A549 (cell line): Measurements from ENCODE around the gene TRMU. TPM values are rescaled to one million over a fixed set of nuclear protein-coding genes. Genes with fewer than 3 reads are reported as not detected.

Experiments
- ATAC-seq, 2 experiments: fragments of 200-7000 bp in 1 of 2; fragments of >200 bp in 1 of 2; cut with Nextera tagmentation in 1 of 2; cut with Tn5 transposase in 1 of 2; 3 replicates each; pipeline versions ENCODE4 v1.8.0 to v1.9.1; 2018 to 2020; ENCODE audit warnings: mild to moderate bottlenecking in 1 of 2, moderate library complexity in 1 of 2
- CTCF ChIA-PET: fragments of 300-600 bp; sonication (Branson Sonifier 250); formaldehyde crosslinking; extraction: SDS; loops from one replicate; lab custom pipeline; 2021; ENCODE audit warnings: antibody characterized with exemption, inconsistent platforms; lab: Yijun Ruan, JAX
- POLR2A ChIA-PET: fragments of 350-600 bp; formaldehyde crosslinking; extraction: SDS; loops from one replicate; lab custom pipeline; 2021; ENCODE audit warnings: antibody characterized with exemption, inconsistent platforms; lab: Yijun Ruan, JAX
- DNase-seq, 2 experiments: peaks; one replicate each; pipeline versions ENCODE4 v3.0.0 to v3.0.0-alpha.2; 2011 to 2016; ENCODE audit warnings: low read depth in 1 of 2, low spot score in 1 of 2
- FAIRE-seq: peaks from 2 replicates; lab custom pipeline; 2011; peaks lifted over from hg19 to GRCh38; lab: Jason Lieb, UNC
- H3K27ac ChIP-seq, 2 experiments: fragments of >200 bp; sonication (Bioruptor Twin); formaldehyde crosslinking; 3 replicates each; pipeline ENCODE4 v1.5.1; 2016 to 2017
- H3K4me1 ChIP-seq: fragments of >200 bp; sonication (Bioruptor Twin); formaldehyde crosslinking; 3 replicates; pipeline ENCODE4 v1.6.1; 2016
- H3K4me2 ChIP-seq: fragments of >200 bp; sonication (Bioruptor Twin); formaldehyde crosslinking; 3 replicates; pipeline ENCODE4 v1.6.1; 2016
- H3K4me3 ChIP-seq: fragments of >200 bp; sonication (Bioruptor Twin); formaldehyde crosslinking; 3 replicates; pipeline ENCODE4 v1.5.1; 2016
- H3K9me3 ChIP-seq: fragments of >200 bp; sonication (Bioruptor Twin); formaldehyde crosslinking; 3 replicates; pipeline ENCODE4 v1.6.1; 2016
- BHLHE40 ChIP-seq: IDR thresholded peaks from 2 replicates; pipeline ENCODE4 v1.6.1; 2012; ENCODE audit warnings: low read depth, low read length, inconsistent platforms
- CEBPB ChIP-seq, 2 experiments: fragments of >200 bp in 1 of 2; sonication (Bioruptor Twin) in 1 of 2; formaldehyde crosslinking in 1 of 2; IDR thresholded peaks; 2 replicates each; pipeline ENCODE4 v1.6.1; 2012 to 2016
- CHD4 ChIP-seq: fragments of 200-600 bp; sonication (generic); IDR thresholded peaks from 2 replicates; pipeline ENCODE4 v1.6.1; 2016; ENCODE audit warnings: antibody characterized with exemption, mild to moderate bottlenecking, borderline replicate concordance
- EHF ChIP-seq: fragments of 250-450 bp; sonication (Bioruptor Pico); IDR thresholded peaks from 2 replicates; pipeline ENCODE4 v1.5.0; 2020; ENCODE audit warnings: mild to moderate bottlenecking
- ESRRA ChIP-seq: fragments of 150-350 bp; IDR thresholded peaks from 2 replicates; pipeline ENCODE4 v1.6.1; 2014; ENCODE audit warnings: mild to moderate bottlenecking, low read length, borderline replicate concordance
- FOSB ChIP-seq: fragments of 250-450 bp; sonication (Bioruptor Pico); IDR thresholded peaks from 2 replicates; pipeline ENCODE4 v1.5.0; 2020; ENCODE audit warnings: mild to moderate bottlenecking, moderate library complexity
- MYC ChIP-seq: IDR thresholded peaks from 2 replicates; pipeline ENCODE4 v1.6.1; 2012; ENCODE audit warnings: mild to moderate bottlenecking, inconsistent platforms, low read length, improper control_type of control experiment, borderline replicate concordance
- NPAS2 ChIP-seq: fragments of 250-450 bp; sonication (Bioruptor Pico); IDR thresholded peaks from 2 replicates; pipeline ENCODE4 v1.8.0; 2022; ENCODE audit warnings: mild to moderate bottlenecking, moderate library complexity, borderline replicate concordance
- PHF8 ChIP-seq: fragments of 200-600 bp; sonication (generic); IDR thresholded peaks from 2 replicates; pipeline ENCODE4 v1.6.1; 2016; ENCODE audit warnings: low read depth, mild to moderate bottlenecking, antibody characterized with exemption, moderate library complexity, borderline replicate concordance
- POLR2AphosphoS2 ChIP-seq: conservative IDR thresholded peaks from 2 replicates; pipeline ENCODE4 v1.6.1; 2012; ENCODE audit warnings: low read length, improper control_type of control experiment, inconsistent platforms
- RARB ChIP-seq: fragments of 250-450 bp; sonication (Bioruptor Pico); IDR thresholded peaks from 2 replicates; pipeline ENCODE4 v1.8.0; 2021; ENCODE audit warnings: mild to moderate bottlenecking, moderate library complexity
- RCOR1 ChIP-seq: fragments of 150-350 bp; IDR thresholded peaks from 2 replicates; pipeline ENCODE4 v1.6.1; 2014; ENCODE audit warnings: antibody characterized with exemption, low read length, low read depth
- RFX5 ChIP-seq: fragments of 450-650 bp; IDR thresholded peaks from 2 replicates; pipeline ENCODE4 v1.7.1; 2014; ENCODE audit warnings: antibody characterized with exemption, mild to moderate bottlenecking, moderate library complexity
- RNF2 ChIP-seq: fragments of 200-600 bp; sonication (generic); IDR thresholded peaks from 2 replicates; pipeline ENCODE4 v1.6.1; 2016; ENCODE audit warnings: low read depth, mild to moderate bottlenecking, antibody characterized with exemption, moderate library complexity, borderline replicate concordance
- SREBF2 ChIP-seq: fragments of 450-650 bp; IDR thresholded peaks from 2 replicates; pipeline ENCODE4 v1.6.1; 2014; ENCODE audit warnings: mild to moderate bottlenecking, moderate library complexity
- TFCP2L1 ChIP-seq: fragments of 250-450 bp; sonication (Bioruptor Pico); IDR thresholded peaks from 2 replicates; pipeline ENCODE4 v1.5.0; 2021; ENCODE audit warnings: mild to moderate bottlenecking
- ZC3H11A ChIP-seq: fragments of 450-650 bp; IDR thresholded peaks from 2 replicates; pipeline ENCODE4 v1.6.1; 2014; ENCODE audit warnings: antibody characterized with exemption, mild to moderate bottlenecking
- ZFP36 ChIP-seq: fragments of 450-650 bp; IDR thresholded peaks from 2 replicates; pipeline ENCODE4 v1.6.1; 2014; ENCODE audit warnings: borderline replicate concordance; ENCODE audit not compliant: partially characterized antibody
- WGBS: methylation state at CpG from one replicate; pipeline ENCODE4 v1.1.6; 2017; ENCODE audit errors: missing lambda C conversion rate; 5-methylcytosine and 5-hydroxymethylcytosine counted together
- polyA plus RNA-seq, 4 experiments: library from polyadenylated mRNA; depleted of rRNA in 3 of 4; stranded (reverse); fragments of >200 nt; fragmentation: RNase III in 1 of 4; extraction: RNeasy Plus Mini Kit Qiagen cat#74134 plus additional on column Dnase treatment in 1 of 4; gene quantifications; 2 replicates in 3 of 4; 3 replicates in 1 of 4; pipeline ENCODE4 v1.2.3, GENCODE V29; 2011 to 2017
- TF ChIP-seq, protein P1 (sequence below): IDR thresholded peaks from 2 replicates; pipeline ENCODE4 v1.6.1; 2012; ENCODE audit warnings: low read depth, borderline replicate concordance
- TF ChIP-seq, protein P2 (sequence below): fragments of 450-650 bp; IDR thresholded peaks from 2 replicates; pipeline ENCODE4 v1.6.1; 2014; ENCODE audit warnings: antibody characterized with exemption
- TF ChIP-seq, protein P3 (sequence below): fragments of 250-450 bp; sonication (Bioruptor Pico); IDR thresholded peaks from 2 replicates; pipeline ENCODE4 v1.5.0; 2021; ENCODE audit warnings: mild to moderate bottlenecking, moderate library complexity, borderline replicate concordance

TRMU gene
- polyA plus RNA-seq, 2 of the 4 experiments (the other 2 are of a cell fraction), result 33.4 to 44.1 TPM

DNA sequence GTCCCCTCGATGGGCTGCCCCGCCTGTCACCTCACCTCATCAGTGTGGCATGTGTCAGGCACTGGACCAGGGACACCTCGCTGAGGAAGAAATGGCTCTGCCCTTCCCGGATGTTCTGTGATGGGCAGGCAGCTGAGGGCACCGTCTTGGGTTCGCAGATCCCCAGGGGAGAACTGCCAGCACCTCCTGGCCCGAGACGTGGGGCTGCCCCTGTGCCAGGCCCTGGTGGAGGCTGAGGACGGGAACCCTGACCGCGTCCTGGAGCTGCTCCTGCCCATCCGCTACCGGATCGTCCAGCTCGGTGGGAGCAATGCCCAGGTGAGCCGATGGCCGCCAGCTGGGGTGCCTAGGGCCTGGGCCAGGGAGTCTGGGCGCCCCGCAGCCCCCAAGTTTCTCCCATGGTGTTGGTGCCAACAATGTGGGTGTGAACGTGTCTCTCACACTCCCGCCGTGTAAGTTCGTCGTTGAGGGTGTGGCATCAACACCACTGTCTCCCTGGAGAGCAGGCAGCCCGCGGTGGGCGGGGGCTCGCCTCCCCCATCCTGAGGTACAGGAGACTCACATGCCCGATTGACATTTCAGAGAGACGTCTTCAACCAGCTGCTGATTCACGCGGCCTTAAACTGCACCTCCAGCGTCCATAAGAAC, 46.1 kb upstream of the TRMU start (continued):
- TF ChIP-seq, protein P1, sequence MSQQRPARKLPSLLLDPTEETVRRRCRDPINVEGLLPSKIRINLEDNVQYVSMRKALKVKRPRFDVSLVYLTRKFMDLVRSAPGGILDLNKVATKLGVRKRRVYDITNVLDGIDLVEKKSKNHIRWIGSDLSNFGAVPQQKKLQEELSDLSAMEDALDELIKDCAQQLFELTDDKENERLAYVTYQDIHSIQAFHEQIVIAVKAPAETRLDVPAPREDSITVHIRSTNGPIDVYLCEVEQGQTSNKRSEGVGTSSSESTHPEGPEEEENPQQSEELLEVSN, result no peak

DNA sequence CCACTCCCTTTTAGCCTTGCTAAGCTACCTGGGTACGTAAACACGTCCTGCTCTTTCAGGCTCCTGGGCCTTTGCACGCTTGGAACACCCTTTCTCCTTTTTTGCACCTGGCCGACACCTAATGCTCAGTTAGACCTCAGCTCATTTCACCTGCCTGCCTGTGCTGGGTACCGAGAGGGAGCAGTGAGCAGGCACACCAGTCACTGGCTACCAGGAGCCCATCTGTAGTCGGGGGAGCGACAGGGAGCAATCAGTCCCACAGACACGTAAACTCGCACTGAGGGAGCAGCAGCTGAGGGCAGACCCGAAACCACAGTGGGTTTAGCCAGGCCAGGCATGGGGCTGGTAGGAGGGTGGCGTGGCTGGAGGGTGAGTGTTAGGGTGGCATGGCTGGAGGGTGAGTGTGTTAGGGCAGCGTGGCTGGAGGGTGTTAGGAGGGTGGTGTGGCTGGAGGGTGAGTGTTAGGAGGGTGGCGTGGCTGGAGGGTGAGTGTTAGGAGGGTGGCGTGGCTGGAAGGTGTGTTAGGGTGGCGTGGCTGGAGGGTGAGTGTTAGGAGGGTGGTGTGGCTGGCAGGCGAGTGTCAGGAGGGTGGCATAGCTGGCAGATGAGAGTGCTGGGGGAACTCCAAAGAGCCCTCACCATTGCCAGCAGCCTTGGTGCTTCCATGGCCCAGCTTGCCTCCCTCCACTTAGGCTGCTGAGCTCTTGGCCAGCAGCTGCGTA, 45.2 kb upstream of the TRMU start:
- ATAC-seq (no peak), DNase-seq (no peak), FAIRE-seq (no peak)
- Histone ChIP-seq H3K4me3 (no peak overlapping the region), H3K4me2 (no peak overlapping the region), H3K9me3 (no peaks in the 10 kb centered on the region), H3K27ac (no peak overlapping the region), H3K4me1 (no peaks in the 10 kb centered on the region)
- WGBS, result 92% methylated on average over 13 of the region's 17 CpGs
- ChIA-PET CTCF (interaction anchor here (0.6 to 1.7 kb wide), 3 partner anchors 21 to 168 kb away, joined by 3 to 6 read pairs (median 3); no protein-coding TSS in a partner anchor), POLR2A (interaction anchor here (0.6 kb wide), 1 partner anchor 373 kb away, joined by 6 read pairs; no protein-coding TSS in a partner anchor)
- TF ChIP-seq MYC (no peak), FOSB (CRISPR knock-in tag) (no peak), CEBPB (IDR thresholded peaks at IDR 0.05) (no peak), RCOR1 (no peak), ESRRA (no peak), ZFP36 (no peak), EHF (CRISPR knock-in tag) (no peak), TFCP2L1 (CRISPR knock-in tag) (no peak), BHLHE40 (no peak)
- TF ChIP-seq, protein P2, sequence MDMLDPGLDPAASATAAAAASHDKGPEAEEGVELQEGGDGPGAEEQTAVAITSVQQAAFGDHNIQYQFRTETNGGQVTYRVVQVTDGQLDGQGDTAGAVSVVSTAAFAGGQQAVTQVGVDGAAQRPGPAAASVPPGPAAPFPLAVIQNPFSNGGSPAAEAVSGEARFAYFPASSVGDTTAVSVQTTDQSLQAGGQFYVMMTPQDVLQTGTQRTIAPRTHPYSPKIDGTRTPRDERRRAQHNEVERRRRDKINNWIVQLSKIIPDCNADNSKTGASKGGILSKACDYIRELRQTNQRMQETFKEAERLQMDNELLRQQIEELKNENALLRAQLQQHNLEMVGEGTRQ, result no peak

DNA sequence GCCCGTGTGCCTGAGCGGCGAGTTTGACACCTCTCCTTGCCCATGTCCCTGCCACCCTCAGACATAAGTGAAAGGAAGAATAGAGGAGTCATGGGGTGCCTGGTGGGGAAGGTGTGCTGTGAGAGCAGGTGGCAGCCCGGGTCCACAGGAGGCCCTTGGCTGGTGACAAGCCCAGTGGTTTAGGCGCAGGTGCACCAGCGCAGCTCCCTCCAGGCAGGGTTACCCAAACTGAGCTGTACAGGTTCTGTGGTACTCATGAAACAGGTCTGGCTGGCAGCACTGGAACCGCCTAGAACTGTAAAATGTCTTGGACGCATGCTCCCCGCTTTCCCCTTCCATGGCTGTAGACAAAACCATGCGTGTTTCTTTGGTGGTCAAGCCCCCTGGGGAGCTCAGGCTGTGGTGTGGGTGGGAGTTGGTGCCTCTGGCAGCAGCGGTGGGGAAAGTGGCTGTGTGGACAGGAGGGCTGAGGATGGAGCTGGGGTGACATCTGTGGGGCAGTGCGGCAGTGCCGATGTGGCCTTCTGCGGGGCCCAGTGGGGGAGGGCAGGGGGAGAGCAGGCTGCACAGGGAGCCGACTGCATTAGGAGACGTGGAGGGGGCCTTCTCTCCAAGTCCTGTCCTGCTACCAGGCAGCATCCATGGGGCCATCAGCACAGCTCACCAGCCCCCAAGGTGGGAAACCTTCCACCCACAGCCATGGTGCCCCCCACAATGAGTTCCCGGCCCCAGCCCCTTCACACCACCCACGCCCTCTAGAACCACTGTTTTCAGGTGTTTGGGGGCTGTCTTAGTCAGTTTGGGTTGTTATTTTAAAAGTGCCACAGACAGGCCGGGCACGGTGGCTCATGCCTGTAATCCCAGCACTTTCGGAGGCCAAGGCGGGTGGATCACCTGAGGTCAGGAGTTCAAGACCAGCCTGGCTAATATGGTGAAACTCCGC, 44.4 kb upstream of the TRMU start:
- DNase-seq, result no peak
- Histone ChIP-seq H3K27ac (no peak overlapping the region), H3K4me2 (no peak overlapping the region), H3K9me3 (no peaks in the 10 kb centered on the region), H3K4me1 (peaks cover 7% of the 10 kb centered on the region; the same call in 2 of the 3 replicates), H3K4me3 (no peak overlapping the region)
- FAIRE-seq, result no peak
- WGBS, result 92% methylated on average over 19 of the region's 23 CpGs
- CTCF ChIA-PET, result interaction anchor here (1.7 kb wide), 1 partner anchor 169 kb away, joined by 6 read pairs; no protein-coding TSS in a partner anchor
- no peak for ATAC-seq
- POLR2A ChIA-PET, result no interaction called here
- TF ChIP-seq FOSB (CRISPR knock-in tag) (no peak), NPAS2 (CRISPR knock-in tag) (no peak), CHD4 (no peak), SREBF2 (no peak), POLR2AphosphoS2 (no peak), ZC3H11A (no peak), RFX5 (no peak), PHF8 (no peak), RNF2 (no peak), RARB (CRISPR knock-in tag) (no peak)
- TF ChIP-seq, protein P3, sequence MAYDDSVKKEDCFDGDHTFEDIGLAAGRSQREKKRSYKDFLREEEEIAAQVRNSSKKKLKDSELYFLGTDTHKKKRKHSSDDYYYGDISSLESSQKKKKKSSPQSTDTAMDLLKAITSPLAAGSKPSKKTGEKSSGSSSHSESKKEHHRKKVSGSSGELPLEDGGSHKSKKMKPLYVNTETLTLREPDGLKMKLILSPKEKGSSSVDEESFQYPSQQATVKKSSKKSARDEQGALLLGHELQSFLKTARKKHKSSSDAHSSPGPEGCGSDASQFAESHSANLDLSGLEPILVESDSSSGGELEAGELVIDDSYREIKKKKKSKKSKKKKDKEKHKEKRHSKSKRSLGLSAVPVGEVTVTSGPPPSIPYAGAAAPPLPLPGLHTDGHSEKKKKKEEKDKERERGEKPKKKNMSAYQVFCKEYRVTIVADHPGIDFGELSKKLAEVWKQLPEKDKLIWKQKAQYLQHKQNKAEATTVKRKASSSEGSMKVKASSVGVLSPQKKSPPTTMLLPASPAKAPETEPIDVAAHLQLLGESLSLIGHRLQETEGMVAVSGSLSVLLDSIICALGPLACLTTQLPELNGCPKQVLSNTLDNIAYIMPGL (CRISPR knock-in tag), result no peak
